GM06990 (cell line): ENCODE data around the gene THAP5.

ENCODE experiments used
- DNase-seq: peaks from one replicate; pipeline ENCODE4 v3.0.0-alpha.2; 2011; ENCODE audit not compliant: insufficient read length; ENCODE audit errors: extremely low read depth
- H3K27me3 ChIP-seq: replicated peaks from 2 replicates; pipeline ENCODE4 v1.6.0; 2011; ENCODE audit warnings: low read length; ENCODE audit not compliant: control insufficient read depth, insufficient read depth
- H3K36me3 ChIP-seq: 2 replicates; pipeline ENCODE4 v1.5.1; 2011; ENCODE audit warnings: low read length; ENCODE audit not compliant: control insufficient read depth, insufficient read depth
- H3K4me3 ChIP-seq: replicated peaks from 2 replicates; pipeline ENCODE4 v1.5.1; 2011; ENCODE audit warnings: low read depth, mild to moderate bottlenecking, control low read depth, low read length
- CTCF ChIP-seq: IDR thresholded peaks from 2 replicates; pipeline ENCODE4 v1.5.1; 2011; ENCODE audit warnings: low read length, control low read depth, mild to moderate bottlenecking, inconsistent platforms; ENCODE audit not compliant: insufficient read depth, poor library complexity, severe bottlenecking

Gene THAP5

GRCh38 chr7:108590606-108591005, 21.1 kb upstream of the THAP5 start:
- Histone ChIP-seq H3K4me3 (no peak overlapping the region), H3K27me3 (no peaks in the 10 kb centered on the region), H3K36me3 (no peaks in the 10 kb centered on the region)
- DNase-seq, result no peak
- TF ChIP-seq CTCF, result no peak

GRCh38 chr7:108589874-108590273, 20.4 kb upstream of the THAP5 start:
- Histone ChIP-seq H3K27me3 (no peaks in the 10 kb centered on the region), H3K36me3 (no peaks in the 10 kb centered on the region), H3K4me3 (no peak overlapping the region)
- no peak for TF ChIP-seq CTCF
- no peak for DNase-seq

GRCh38 chr7:108589199-108589598, 19.7 kb upstream of the THAP5 start:
- Histone ChIP-seq H3K4me3 (no peak overlapping the region), H3K27me3 (no peaks in the 10 kb centered on the region), H3K36me3 (no peaks in the 10 kb centered on the region)
- no peak for TF ChIP-seq CTCF
- DNase-seq, result no peak

GRCh38 chr7:108586274-108586710, 16.8 kb upstream of the THAP5 start:
- Histone ChIP-seq H3K27me3 (no peaks in the 10 kb centered on the region), H3K4me3 (no peak overlapping the region), H3K36me3 (no peaks in the 10 kb centered on the region)
- DNase-seq, result no peak
- TF ChIP-seq CTCF, result no peak

GRCh38 chr7:108585843-108586242, 16.3 kb upstream of the THAP5 start:
- Histone ChIP-seq H3K4me3 (no peak overlapping the region), H3K27me3 (no peaks in the 10 kb centered on the region), H3K36me3 (no peaks in the 10 kb centered on the region)
- no peak for DNase-seq
- TF ChIP-seq CTCF, result no peak

DNA sequence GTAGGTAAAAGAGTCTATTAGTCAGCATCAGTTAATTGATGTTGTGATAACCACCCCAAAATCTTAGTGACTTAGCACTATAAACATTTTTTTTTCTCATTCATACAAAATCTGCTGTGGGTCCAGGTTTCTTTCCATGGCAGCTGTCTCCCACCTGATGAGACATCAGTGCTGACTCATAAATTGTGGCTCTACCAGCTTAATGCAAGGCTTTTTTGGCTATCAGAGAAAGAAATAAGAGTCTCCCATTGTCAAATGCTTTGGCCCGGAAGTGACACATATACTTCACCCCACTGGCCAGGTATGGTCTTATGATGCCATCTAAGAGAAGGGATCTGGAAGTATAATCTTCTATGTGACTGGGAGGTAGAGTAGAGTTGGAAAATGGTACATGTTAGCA, 14.7 kb upstream of the THAP5 start:
- Histone ChIP-seq H3K4me3 (no peak overlapping the region), H3K27me3 (no peaks in the 10 kb centered on the region), H3K36me3 (peaks cover 3% of the 10 kb centered on the region)
- DNase-seq, result no peak
- no peak for TF ChIP-seq CTCF
